Stimulated activated CD8-positive, alpha-beta memory T cell treated with anti-CD3 and anti-CD28 coated beads, Interleukin-15, amount 100 ng/mL, for 24 hours (primary cell): ENCODE measurements around the gene GRM7.

Source experiments
- DNase-seq: peaks from one replicate; pipeline ENCODE4 v3.0.0-alpha.2; 2020; ENCODE audit warnings: low read depth

Gene GRM7

DNA sequence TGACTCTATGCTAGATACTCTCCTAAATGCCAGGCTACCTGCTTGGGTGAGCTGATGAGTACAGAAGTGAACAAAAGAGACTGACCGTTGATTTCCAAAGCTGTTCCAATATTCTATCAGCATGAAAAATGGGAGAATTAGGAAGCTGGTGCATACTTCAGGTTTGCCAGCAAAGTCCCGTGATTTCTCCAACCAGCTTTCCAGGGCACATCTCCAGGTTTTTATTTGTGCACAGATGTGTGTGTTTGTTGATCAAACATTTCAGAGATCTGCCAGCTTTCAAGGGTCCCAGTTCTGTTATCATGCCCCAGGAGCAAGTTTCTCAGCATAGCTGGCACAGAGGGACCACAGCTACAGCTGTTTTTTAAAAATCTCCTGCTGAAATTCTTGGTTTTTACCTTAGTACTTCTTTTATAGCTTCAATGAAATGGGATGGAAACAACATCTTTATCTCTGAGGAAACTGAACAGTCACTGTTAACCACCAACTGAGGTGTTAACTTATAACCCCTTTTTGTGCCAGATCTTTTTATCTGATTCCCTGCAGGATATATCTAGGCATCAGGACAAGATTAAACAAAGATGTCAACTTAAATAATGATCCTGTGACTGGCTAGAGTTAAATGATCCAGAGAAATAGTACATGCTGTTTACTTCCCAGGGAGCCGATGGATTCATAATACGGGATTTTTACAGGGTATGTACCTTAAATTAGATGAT, 380.8 kb downstream of the GRM7 start:
- DNase-seq = no peak

DNA sequence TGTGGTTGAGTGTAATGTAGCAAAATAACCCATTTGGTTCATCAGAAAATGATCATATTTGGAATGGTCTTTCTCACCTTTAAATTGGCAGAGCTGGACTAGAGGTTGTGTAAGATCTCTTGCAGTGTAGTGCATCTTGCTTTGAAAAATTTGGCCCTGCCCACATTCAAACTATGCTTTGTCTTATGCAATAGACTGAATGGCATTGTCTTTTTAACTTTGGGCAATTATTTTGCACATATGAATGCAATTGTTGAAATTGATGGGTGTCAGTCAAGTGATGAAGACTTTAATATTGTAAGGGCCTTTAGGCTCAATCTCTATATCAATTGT, 381.4 kb downstream of the GRM7 start:
- no peak for DNase-seq

DNA sequence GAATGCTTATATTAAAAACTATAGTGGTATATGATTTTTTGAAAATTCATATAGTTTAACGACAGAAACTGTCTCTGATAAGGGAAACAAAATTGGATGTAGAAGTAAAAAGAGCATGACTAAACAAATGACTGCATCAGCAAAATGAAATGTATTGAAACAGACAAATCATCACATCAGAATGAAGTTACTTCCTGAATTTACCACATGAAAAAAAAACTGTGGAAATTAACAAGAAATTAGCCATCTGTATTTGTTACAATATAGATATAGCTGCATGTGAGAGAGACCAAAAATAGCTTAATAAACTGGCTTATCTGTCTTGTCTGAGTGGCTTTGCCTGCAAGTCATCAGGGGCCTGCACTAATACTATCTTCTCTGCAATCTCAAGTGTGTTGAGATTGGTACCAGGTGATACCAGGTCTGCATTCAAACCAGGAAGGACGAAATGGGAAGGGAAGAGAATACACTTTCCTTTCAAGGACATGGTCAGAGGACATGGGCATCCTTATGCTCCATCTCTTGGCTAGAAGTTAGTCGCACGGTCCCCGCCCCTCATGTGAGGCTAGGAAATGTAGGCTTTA, 388.7 kb downstream of the GRM7 start:
- DNase-seq = no peak

DNA sequence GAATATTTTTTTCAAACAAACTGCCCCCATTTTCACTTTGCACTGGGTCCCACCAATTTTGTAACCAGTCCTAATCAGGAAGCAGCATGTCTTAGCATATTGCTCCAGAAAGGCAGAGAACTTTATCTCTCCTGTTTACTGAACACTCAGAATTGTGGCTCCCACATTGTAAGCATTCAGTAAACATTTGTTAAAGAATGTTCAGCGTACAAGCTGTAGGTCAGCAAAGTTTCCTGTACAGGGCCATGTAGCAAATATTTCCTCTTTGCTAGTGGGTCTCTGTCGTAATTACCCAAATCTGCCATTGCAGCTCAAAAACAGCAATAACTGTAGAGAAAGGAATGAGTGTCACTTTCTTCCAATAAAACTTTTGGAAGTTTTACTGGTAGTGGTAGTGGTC, 393.3 kb downstream of the GRM7 start:
- no peak for DNase-seq

DNA sequence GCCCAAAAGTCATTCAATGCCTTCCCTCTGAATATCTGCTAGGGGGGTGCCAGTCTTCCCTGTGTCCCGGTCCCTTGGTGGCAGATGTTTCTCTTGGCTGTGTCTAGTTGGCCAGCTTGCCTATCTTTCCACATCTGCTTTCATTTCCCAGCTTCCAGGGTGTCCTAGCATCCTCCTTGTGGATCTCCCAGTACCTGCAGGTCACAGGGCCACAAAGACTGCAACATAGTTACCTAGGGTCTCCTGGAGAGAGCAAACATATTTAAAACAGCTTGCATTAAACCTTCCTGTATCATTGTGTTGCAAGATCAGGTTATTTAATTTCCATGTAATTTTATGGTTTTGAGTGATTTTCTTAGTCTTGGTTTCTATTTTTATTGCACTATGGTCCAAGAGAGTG, 400.1 kb downstream of the GRM7 start:
- DNase-seq = no peak

DNA sequence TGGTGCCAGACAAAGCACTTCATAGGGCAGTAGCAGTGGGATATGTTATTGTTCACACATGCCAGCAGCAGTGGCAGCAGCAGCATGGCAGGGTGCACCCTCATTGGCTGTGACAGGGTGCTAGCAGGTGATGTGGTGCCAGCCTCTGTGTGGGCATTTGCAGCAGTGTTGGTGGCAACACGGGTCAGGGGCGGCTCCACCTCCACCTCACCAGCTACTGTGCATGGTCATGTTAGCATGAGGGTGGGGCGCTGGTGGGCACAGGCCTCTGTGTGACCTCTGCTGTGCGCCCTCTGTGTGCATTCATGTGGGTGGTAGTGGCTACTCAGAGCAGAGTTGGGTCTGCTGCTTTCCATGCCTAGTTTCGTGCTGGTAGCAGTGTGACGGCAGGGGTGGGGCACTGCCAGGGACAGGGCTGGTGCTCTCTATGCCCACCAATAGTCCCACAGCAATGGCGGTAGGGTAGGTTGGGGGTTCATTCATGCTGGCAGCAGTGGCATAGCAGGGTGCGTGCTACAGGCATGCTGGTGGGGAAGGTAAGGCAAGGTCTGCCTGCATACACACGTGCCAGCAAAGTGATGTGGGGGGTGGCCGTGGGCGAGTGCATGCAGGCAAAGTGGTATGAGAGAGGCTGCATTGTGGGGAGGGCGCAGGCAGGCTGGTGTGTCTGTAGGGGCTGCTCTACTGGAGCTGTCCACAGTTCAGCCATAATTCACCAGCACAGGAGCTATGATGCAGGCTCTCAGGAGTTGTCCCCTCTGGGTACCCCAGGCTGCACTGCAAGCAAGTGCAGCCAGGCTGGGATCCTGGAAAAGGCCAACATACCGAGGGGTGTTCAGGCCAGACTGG, 402.7 kb downstream of the GRM7 start:
- no peak for DNase-seq

DNA sequence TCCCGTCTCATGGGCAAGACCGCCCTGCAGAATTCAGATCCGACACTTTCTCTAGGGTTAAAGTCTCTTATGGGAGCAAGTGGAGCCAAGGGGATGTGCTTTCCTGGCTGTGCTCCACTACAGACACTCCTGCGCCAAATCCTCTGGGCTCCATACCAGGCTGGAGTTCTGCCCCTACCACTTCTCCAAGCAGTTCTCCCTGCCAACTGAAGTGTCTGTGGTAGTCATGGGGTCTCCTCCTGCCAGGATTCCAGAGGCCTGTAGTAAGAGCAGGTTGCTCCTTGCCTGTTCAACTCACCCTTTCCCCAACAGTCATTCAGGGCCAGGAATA, 403.2 kb downstream of the GRM7 start:
- DNase-seq = no peak

DNA sequence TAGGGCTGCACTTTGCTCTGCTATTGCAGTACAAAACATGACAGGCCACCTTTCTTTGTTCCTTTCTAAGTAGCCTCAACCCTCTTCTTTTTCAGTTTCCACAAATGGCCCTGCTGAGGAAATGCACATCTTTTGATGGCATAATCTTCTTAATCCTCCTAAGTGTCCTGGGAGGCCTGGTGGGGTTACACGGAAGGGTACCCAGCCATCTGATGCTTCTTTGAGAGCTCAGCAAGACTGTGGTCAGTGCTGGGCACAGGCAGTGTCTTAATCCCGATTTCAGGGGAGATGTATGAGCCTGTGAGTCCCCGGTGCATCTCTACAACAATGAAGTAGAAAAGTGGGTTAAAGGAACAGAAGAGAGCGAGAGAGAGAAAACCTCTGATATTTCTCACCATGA, 404.8 kb downstream of the GRM7 start:
- DNase-seq = no peak

DNA sequence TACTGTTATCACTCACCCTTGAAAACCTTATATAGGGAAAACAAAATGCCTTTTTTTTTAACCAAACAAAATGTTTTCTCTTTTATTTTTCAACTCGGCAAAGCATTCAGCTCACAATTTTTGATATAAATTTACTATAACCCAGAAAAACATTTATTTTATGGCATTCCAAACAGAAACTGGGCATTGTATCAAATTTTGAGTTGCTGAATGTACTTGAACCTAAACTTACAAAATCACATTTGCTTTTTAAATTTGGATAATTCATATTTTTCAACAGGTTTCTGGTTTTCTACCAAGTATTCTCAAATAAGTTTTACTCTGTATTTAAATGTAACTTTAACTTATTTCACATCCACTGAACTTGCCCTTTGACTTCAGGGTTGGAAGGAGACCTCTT, 405.6 kb downstream of the GRM7 start:
- no peak for DNase-seq

DNA sequence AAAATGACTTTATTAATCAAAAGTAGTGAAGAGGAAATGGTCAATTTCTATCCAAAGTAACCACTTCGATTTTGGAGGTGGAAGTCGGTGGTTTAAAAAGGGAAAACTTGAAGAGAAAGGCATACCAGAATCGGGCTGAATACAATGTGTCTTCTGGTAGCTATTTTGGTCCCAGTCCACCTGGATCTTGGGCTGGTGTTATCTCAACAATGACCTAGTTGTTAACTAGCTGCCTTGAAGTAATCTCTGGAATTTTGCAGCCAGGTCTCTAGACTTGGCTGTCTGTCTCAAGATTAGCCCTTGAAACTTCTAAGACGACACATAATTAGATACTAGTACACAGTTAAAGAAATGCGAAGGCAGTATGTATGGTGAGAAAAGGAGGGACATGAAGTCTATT, 409.8 kb downstream of the GRM7 start:
- no peak for DNase-seq

DNA sequence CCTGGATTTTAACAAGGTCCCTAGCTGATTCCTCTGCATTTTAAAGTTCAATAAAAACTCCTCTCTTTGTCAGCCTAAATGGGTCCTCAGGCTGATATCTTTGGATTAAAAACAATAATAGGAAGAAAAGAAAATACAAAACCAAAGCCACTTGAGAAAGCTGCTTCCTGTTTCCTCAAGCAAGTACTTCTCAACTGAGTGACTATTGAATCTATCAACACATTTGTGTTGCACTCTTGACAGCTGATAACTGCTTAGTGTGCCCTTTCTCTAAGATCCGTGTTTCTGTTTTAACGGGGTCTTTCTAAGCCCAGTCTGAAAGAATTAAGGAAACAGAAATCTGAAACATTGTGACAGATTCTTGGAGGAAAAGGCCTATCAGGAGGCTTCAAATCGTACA, 410.7 kb downstream of the GRM7 start:
- no peak for DNase-seq

DNA sequence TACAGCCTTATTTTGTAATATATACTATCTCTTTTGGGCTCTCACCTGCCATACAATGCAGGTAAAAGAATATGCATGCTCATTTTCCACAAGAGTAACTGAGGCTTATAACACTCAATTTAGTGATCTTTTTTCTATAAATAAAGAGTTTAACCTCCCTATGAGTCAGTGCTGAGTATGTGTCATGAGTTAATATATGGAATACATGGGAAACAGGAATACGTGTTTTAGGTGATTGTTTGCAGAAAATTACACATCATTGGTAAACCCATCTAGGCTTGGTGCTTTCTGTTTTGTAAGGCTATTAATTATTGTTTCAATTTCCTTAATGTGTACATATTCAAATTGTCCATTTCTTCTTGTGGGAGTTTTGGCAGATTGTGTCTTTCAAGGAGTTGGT, 411.3 kb downstream of the GRM7 start:
- DNase-seq = no peak

DNA sequence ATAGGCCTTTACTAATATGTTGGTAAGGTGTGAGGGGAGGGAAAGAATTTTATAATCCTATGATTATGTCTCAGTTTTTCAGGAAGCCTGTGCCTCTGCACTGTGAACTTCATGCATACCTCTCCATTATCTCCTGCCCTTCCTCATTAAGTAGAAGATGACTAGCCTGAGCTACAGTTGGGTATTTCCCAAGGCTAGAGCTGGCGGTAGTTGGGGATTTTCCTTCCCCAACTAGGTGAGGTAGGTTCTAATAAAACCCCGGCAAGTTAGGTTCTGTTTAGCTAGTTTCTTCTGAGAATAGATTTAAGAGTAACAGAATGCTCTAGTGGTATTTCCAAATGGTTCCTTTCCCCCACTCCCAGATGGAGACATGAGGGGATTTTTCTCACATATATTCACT, 414.5 kb downstream of the GRM7 start:
- no peak for DNase-seq

DNA sequence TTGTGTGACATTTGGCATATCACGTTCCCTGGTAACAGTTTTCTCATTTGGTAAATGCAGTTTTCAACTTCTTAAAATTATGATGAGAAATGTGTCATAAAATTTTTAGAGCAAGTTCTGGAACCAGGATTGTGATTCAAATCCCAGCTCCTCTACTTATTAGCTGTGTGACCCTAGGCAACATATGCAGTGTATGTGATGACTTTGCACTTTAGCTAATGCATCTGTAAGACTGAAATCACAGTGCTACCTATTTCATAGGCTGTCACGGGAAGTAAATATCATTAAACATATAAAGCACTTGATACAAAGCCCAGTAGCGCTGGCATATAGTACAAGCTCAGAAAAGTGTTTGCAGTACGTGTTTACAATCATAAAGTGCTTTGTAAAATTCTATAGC, 419.4 kb downstream of the GRM7 start:
- DNase-seq = no peak

DNA sequence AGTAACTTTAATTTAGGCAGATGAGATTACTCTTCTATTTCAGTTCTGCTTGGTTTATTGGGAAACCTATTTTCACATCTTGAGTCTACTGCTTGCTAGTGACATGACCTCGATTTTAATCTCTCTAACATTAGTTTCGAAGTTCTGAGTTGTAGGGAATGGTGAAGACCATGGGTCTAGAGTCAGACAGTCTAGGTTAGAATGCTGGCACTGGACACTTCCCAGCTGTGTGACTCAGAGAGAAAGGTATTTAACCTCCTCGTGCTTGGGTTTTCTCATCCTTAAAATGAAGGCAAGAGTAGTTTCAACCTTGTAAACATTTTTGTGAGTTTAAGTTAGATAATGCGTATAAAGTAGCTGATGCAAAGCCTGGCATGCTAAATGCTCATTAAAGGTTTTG, 422.1 kb downstream of the GRM7 start:
- no peak for DNase-seq

DNA sequence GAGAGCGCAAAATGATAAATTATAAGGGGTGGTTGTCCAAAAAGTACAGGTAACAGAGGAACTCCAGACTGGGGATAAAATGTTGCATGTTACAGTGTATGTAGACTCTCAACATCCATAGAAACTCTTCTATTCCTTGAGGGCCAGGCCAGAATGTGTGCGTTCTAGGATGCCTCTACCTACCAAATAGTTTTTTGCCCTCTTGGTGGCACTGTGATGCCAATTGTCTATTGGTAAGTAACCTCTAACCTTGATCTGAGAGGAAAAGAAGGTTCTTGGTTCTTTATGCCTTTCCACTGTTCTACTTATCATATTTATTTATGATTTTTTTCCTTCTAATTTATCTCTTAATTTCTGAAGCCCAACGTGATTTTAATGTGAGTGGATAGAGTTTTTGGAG, 424.6 kb downstream of the GRM7 start:
- no peak for DNase-seq

DNA sequence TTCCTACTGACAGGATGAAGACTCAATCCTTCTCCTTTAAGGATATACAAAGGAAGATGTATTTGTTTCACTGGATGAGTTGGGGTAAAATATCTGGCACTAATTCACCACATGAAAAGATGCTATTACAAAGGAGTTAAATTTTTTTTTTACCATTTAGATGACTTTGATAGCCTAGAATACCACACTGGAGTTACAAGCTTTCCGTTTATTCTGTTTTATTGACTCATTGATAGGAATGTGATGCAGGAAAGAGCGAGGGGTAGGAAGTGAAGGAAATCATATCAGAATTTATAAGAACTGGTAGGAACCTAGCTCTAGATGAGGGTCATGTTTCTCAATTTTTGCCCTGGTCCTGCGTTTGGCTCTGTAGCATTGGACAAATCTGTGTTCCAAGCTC, 427.2 kb downstream of the GRM7 start:
- DNase-seq = no peak

DNA sequence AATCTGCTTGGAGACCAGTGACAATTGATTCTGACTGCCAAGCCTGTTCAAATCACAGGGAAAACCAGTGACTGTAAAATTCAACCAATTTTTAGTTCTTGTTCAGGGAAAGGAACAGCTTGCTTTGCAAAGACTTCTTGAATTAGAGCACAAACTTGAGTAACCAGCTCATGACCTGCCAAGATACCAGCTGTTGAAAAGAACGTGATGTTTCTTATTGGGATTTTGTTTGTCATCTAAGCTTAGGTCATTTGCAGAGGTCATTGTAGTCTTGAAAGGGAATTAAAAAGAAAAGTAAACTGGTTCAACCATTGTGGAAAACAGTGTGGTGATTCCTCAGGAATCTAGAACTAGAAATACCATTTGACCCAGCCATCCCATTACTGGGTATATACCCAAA, 428.2 kb downstream of the GRM7 start:
- no peak for DNase-seq

DNA sequence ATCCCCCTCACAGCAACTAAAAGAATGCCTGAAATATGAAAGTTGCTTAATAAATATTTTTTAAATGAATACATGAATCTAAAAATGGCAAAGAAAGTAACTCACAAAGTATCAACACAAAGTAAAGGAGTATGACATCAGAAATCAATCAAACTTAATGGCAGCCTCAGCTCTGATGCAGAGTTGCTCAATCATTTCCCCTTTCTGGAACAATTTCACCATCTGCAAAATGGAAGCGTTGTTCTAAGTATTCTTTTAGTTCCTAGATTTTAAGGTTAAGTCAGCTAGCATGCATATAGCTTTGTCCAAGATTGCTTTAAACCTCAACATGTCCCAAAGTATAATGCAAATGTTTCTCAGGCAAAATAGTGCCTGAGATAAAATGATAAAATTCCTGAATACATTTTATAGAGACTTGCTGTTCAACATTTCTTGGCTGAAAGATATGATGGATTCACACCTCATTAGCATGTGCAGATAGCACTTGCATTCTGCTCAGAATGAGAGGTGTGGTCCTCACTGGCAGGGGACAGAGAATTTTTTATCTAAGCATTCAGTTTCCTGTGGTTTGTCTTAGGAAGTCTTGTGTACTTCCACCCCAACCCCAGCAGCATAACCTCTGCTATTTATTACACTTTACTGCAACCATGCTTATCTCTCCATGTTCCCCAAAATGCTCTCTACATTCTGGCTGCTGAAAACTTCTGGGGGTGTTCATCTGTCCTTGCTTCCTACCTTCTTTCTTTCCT, 429.3 kb downstream of the GRM7 start:
- no peak for DNase-seq

DNA sequence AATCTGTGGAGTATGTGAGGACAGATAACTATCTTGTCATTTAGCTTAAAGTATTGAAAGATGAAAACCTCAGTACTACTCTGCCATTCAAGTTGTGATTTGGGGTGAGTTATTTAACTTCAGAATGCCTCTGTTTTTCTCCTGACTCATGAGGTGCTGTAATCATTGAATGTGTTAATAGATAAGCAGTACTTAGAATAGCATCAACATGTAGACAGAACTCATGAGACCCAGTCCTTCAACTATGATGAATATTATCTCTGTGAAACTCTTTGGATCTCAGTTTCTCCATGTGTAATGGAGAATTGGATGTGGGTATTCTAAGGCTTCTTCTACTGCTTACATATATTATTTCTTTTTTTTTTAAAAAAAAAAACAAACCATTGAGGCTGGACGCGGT, 431.4 kb downstream of the GRM7 start:
- DNase-seq = no peak

DNA sequence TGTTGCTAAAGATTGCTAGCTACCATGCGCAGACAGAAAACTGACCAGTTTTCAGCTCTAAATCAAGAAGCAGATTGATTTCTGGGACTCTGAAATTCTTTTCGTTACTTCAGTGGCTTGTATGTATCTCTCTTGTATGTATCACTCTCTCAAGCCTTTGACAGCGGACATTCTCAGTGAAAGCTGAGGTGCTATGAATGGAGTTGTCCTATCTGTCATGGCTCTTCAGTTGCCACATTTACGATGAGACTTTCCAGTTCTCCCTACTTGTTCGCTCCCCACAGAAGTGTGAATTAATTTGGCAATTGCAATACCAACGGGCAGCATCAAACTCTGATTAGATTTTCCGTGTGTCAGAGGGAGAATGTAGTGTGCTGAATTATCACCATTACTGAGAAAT, 432.4 kb downstream of the GRM7 start:
- DNase-seq = no peak

DNA sequence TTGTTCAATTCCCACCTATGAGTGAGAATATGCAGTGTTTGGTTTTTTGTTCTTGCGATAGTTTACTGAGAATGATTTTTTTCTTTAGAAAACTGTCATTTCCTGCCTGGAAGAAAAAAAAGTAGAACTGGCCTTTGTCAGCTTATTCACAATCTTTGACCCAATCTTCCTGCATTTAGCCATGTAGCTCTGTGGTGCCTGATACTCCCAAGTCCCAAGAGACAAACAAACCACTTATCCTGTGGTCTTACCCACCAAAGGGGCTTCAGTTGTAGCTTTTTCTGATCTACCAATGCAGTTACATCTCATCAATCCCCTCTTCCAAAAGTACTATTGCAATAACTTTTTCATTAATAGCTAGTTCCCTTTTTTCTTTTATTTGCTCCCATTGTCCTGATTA, 444.6 kb downstream of the GRM7 start:
- no peak for DNase-seq

DNA sequence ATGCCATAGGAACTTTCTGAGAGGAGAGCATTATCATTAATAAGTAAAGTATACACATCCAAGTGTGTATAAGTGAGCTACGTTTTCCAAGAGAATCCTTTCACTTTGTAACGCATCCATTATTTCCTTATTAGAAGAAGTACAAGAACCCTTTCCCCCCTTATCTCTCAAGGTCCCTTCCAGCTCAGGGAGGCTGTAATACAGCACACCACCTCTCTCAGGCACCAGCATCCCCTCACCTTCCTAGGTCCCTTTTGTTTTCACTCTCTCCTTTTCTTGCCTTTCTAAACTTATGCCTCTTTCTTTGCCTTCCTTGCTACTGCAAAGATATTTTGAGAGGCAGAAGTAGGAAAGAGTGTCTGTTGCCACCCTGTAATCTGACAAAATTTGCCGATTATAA, 446.0 kb downstream of the GRM7 start:
- no peak for DNase-seq
